ENCODE measurements around the gene FAF1. TPM values are rescaled to one million over a fixed set of nuclear protein-coding genes. Genes with fewer than 3 reads are reported as not detected.

Gene FAF1
- total RNA-seq, 4 donors from 2014 or later = 39.7 to 60.6 (median 42.9) TPM

DNA sequence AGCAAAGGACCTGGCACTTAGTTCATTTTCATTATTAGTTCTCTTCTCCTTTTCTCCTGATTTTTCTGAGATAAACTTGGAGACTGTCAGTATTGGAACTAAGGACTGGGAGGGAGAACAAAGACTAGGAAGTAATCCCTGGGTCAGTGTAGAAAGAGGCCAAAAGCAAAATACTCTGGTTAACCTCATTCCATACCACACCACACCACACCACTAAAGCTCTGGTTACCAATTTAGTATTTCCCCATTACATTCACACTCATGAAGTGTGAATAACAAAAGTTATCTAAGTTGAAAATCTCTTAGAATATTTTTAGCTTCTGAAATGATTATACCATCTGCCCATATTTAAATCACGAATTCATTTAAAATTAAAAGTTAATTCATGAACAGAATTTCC lies 467.9 kb downstream of the FAF1 start:
- Histone ChIP-seq H3K36me3 (peaks cover 4 to 63% (median 29%) of the 10 kb centered on the region in 4 donors), H3K27ac (replicated peaks in 1 of 4) (no peak overlapping the region), H3K4me3 (no peak overlapping the region), H3K9me3 (peaks cover 0 to 6% (median 3%) of the 10 kb centered on the region in 4 donors), H3K27me3 (no peaks in the 10 kb centered on the region), H3K4me1 (no peaks in the 10 kb centered on the region)
- intact Hi-C loops (cut with DNase I) = no loop called here
- whole genome bisulfite sequencing = 100% methylated on average over 1 of the region's 1 CpG
- no peak for DNase-seq (ENCODE audit: extremely low spot score)
- TF ChIP-seq EP300 (IDR thresholded peaks at IDR 0.05) (no peak), POLR2AphosphoS5 (IDR thresholded peaks at IDR 0.05) (no peak), POLR2A (IDR thresholded peaks at IDR 0.05; ENCODE audit: low read depth) (no peak)
- TF ChIP-seq, protein P1, sequence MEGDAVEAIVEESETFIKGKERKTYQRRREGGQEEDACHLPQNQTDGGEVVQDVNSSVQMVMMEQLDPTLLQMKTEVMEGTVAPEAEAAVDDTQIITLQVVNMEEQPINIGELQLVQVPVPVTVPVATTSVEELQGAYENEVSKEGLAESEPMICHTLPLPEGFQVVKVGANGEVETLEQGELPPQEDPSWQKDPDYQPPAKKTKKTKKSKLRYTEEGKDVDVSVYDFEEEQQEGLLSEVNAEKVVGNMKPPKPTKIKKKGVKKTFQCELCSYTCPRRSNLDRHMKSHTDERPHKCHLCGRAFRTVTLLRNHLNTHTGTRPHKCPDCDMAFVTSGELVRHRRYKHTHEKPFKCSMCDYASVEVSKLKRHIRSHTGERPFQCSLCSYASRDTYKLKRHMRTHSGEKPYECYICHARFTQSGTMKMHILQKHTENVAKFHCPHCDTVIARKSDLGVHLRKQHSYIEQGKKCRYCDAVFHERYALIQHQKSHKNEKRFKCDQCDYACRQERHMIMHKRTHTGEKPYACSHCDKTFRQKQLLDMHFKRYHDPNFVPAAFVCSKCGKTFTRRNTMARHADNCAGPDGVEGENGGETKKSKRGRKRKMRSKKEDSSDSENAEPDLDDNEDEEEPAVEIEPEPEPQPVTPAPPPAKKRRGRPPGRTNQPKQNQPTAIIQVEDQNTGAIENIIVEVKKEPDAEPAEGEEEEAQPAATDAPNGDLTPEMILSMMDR (IDR thresholded peaks at IDR 0.05) = no peak

GRCh38 chr1:50491142-50491541 lies 468.9 kb downstream of the FAF1 start:
- Histone ChIP-seq H3K36me3 (peaks cover 4 to 56% (median 30%) of the 10 kb centered on the region in 4 donors), H3K4me1 (no peaks in the 10 kb centered on the region), H3K27me3 (no peaks in the 10 kb centered on the region), H3K9me3 (no peaks in the 10 kb centered on the region), H3K27ac (replicated peaks in 1 of 4) (no peak overlapping the region), H3K4me3 (no peak overlapping the region)
- TF ChIP-seq POLR2A (IDR thresholded peaks at IDR 0.05; ENCODE audit: low read depth) = no peak
- TF ChIP-seq EP300 (IDR thresholded peaks at IDR 0.05) = no peak
- TF ChIP-seq, protein P1 (IDR thresholded peaks at IDR 0.05) = no peak
- no peak for TF ChIP-seq POLR2AphosphoS5 (IDR thresholded peaks at IDR 0.05)
- no peak for DNase-seq (ENCODE audit: extremely low spot score)
- intact Hi-C loops (cut with DNase I) = no loop called here

- DNase-seq (ENCODE audit: extremely low spot score) = no peak
- Histone ChIP-seq H3K9me3 (no peaks in the 10 kb centered on the region), H3K27me3 (no peaks in the 10 kb centered on the region), H3K36me3 (peaks cover 4 to 55% (median 30%) of the 10 kb centered on the region in 4 donors), H3K4me1 (no peaks in the 10 kb centered on the region), H3K27ac (replicated peaks in 1 of 4) (no peak overlapping the region), H3K4me3 (no peak overlapping the region)
- TF ChIP-seq POLR2AphosphoS5 (IDR thresholded peaks at IDR 0.05) = no peak
- TF ChIP-seq, protein P1 (IDR thresholded peaks at IDR 0.05) = no peak
- TF ChIP-seq EP300 (IDR thresholded peaks at IDR 0.05) = no peak
- no peak for TF ChIP-seq POLR2A (IDR thresholded peaks at IDR 0.05; ENCODE audit: low read depth)
- intact Hi-C loops (cut with DNase I) = no loop called here
- WGBS = 83% methylated on average over 2 of the region's 2 CpGs
These were observed 469.4 kb downstream of the FAF1 start for GRCh38 chr1:50490640-50491039.

DNA sequence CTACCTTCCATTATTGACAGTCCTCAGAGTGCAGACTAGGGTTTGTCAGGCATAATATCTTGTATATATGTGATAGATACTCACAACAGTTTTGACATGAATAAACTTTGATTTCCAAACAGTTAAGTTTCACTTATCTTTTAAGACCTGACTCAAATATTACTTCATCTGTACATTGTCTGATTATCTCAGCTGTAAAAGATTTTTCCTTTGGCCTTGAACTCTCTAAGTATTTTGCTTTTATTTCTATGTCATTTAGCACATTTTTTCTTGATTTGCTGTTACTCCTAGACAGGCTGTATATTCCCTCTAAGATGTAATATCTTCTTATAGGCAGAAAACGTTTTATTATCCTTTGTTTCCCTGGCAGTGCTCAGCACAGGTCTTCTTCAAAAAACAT lies 471.2 kb downstream of the FAF1 start:
- TF ChIP-seq POLR2AphosphoS5 (IDR thresholded peaks at IDR 0.05) (no peak), EP300 (IDR thresholded peaks at IDR 0.05) (no peak), POLR2A (IDR thresholded peaks at IDR 0.05; ENCODE audit: low read depth) (no peak)
- TF ChIP-seq, protein P1 (IDR thresholded peaks at IDR 0.05) = no peak
- Histone ChIP-seq H3K4me3 (no peak overlapping the region), H3K9me3 (no peaks in the 10 kb centered on the region), H3K27ac (replicated peaks in 1 of 4) (no peak overlapping the region), H3K36me3 (peaks cover 4 to 45% (median 29%) of the 10 kb centered on the region in 4 donors), H3K4me1 (no peaks in the 10 kb centered on the region), H3K27me3 (no peaks in the 10 kb centered on the region)
- WGBS = 35% methylated on average over 1 of the region's 1 CpG
- no peak for DNase-seq (ENCODE audit: extremely low spot score)
- intact Hi-C loops (cut with DNase I) = no loop called here

DNA sequence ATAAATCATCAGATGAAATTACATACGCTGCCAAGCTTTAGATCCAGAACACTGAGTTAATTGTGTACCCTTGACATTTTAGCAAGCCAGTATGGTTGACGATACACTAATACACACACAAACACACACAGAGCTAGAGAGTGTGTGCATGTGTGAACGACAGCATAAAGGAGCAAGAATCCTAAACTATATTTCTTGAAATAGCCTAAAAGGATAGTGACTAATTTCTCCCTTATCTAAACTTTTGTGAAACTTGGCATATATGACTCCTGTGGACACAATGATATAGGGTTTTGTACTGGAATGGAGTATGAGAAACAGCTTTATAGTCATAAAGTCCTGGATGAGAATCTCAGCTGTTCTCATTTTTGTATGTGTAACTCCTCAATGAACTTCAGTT lies 471.7 kb downstream of the FAF1 start:
- H3K9me3 ChIP-seq = no peaks in the 10 kb centered on the region
- no peaks in the 10 kb centered on the region for H3K27me3 ChIP-seq
- H3K4me1 ChIP-seq = no peaks in the 10 kb centered on the region
- H3K4me3 ChIP-seq = no peak overlapping the region
- no peak for TF ChIP-seq POLR2AphosphoS5 (IDR thresholded peaks at IDR 0.05)
- no peak for TF ChIP-seq EP300 (IDR thresholded peaks at IDR 0.05)
- no peak for TF ChIP-seq POLR2A (IDR thresholded peaks at IDR 0.05; ENCODE audit: low read depth)
- TF ChIP-seq, protein P1 (IDR thresholded peaks at IDR 0.05) = no peak
- intact Hi-C loops (cut with DNase I) = no loop called here
- peaks cover 4 to 45% (median 28%) of the 10 kb centered on the region in 4 donors for H3K36me3 ChIP-seq
- 57% methylated on average over 3 of the region's 3 CpGs for WGBS
- no peak for DNase-seq (ENCODE audit: extremely low spot score)
- no peak overlapping the region for H3K27ac ChIP-seq (replicated peaks in 1 of 4)

All from esophagus muscularis mucosa (tissue), 4 donors.